ENCODE results near the gene VPS41.

DNA sequence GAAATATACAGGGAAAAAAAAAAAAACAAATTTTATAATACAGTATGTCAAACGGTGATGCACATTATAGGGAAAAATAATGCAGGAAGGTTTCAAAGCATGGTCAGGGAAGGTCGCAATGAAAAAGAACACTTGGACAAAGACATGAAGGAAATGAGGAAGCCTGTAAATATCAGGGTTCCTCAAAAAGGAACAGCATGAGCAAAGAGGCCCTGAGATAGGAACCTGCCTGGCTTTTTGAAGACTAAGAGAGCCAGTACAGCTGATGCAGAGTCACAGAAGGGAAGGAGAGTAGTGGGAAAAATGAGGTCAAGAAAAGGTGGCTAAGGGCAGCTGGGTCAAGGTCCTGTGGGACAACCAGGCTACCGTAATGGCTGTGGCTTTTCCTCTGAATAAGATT, 1.9 kb downstream of the VPS41 start:
- TF ChIP-seq, protein P1, sequence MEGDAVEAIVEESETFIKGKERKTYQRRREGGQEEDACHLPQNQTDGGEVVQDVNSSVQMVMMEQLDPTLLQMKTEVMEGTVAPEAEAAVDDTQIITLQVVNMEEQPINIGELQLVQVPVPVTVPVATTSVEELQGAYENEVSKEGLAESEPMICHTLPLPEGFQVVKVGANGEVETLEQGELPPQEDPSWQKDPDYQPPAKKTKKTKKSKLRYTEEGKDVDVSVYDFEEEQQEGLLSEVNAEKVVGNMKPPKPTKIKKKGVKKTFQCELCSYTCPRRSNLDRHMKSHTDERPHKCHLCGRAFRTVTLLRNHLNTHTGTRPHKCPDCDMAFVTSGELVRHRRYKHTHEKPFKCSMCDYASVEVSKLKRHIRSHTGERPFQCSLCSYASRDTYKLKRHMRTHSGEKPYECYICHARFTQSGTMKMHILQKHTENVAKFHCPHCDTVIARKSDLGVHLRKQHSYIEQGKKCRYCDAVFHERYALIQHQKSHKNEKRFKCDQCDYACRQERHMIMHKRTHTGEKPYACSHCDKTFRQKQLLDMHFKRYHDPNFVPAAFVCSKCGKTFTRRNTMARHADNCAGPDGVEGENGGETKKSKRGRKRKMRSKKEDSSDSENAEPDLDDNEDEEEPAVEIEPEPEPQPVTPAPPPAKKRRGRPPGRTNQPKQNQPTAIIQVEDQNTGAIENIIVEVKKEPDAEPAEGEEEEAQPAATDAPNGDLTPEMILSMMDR (conservative IDR thresholded peaks at IDR 0.05), result no peak
- no peak for TF ChIP-seq EZH2 (IDR thresholded peaks at IDR 0.05; ENCODE audit: low read depth)

Data from PC-9 (cell line).